ENCODE data around the gene CTAGE1.
"Not testable (repeated sequence)": the region's sequence is repeated elsewhere in the genome, so short reads cannot be mapped to it uniquely, and the experiment has no call there.

The CTAGE1 gene

GRCh38 chr18:22412176-22412911 is 5.4 kb downstream of the CTAGE1 start:
- Histone ChIP-seq H3K27ac (ENCODE audit: low read length) (no peak overlapping the region), H3K4me1 (ENCODE audit: control insufficient read depth, insufficient read depth, low read length) (no peaks in the 10 kb centered on the region), H3K27me3 (ENCODE audit: control insufficient read depth in 1 of 2, insufficient read depth in 2 of 2, low read length in 2 of 2) (no peaks in the 10 kb centered on the region), H3K4me3 (ENCODE audit: low read length in 2 of 2) (no peak overlapping the region), H3K9me3 (ENCODE audit: control insufficient read depth in 2 of 2, low read length in 2 of 2) (no peaks in the 10 kb centered on the region), H3K9ac (ENCODE audit: low read length in 2 of 2) (no peak overlapping the region), H3K36me3 (ENCODE audit: control insufficient read depth in 2 of 2, insufficient read depth in 2 of 2, low read length in 2 of 2) (no peaks in the 10 kb centered on the region)

GRCh38 chr18:22411446-22411845 is 6.3 kb downstream of the CTAGE1 start:
- H3K27ac ChIP-seq (ENCODE audit: low read length): no peak overlapping the region
- H3K9me3 ChIP-seq (ENCODE audit: control insufficient read depth in 2 of 2, low read length in 2 of 2): no peaks in the 10 kb centered on the region
- H3K4me3 ChIP-seq (ENCODE audit: low read length in 2 of 2): no peak overlapping the region
- no peaks in the 10 kb centered on the region for H3K27me3 ChIP-seq (ENCODE audit: control insufficient read depth in 1 of 2, insufficient read depth in 2 of 2, low read length in 2 of 2)
- no peaks in the 10 kb centered on the region for H3K4me1 ChIP-seq (ENCODE audit: control insufficient read depth, insufficient read depth, low read length)
- H3K9ac ChIP-seq (ENCODE audit: low read length in 2 of 2): no peak overlapping the region
- H3K36me3 ChIP-seq (ENCODE audit: control insufficient read depth in 2 of 2, insufficient read depth in 2 of 2, low read length in 2 of 2): no peaks in the 10 kb centered on the region

- no peaks in the 10 kb centered on the region for H3K27me3 ChIP-seq (ENCODE audit: control insufficient read depth in 1 of 2, insufficient read depth in 2 of 2, low read length in 2 of 2)
- no peak overlapping the region for H3K4me3 ChIP-seq (ENCODE audit: low read length in 2 of 2)
- H3K4me1 ChIP-seq (ENCODE audit: control insufficient read depth, insufficient read depth, low read length): no peaks in the 10 kb centered on the region
Observed at GRCh38 chr18:22410126-22410525, 7.6 kb downstream of the CTAGE1 start.

GRCh38 chr18:22409445-22409844 is 8.3 kb downstream of the CTAGE1 start:
- Histone ChIP-seq H3K9me3 (ENCODE audit: control insufficient read depth in 2 of 2, low read length in 2 of 2) (peaks cover 3 to 10% of the 10 kb centered on the region in 2 donors), H3K4me3 (ENCODE audit: low read length in 2 of 2) (no peak overlapping the region), H3K4me1 (ENCODE audit: control insufficient read depth, insufficient read depth, low read length) (no peaks in the 10 kb centered on the region), H3K36me3 (ENCODE audit: control insufficient read depth in 2 of 2, insufficient read depth in 2 of 2, low read length in 2 of 2) (no peaks in the 10 kb centered on the region), H3K9ac (ENCODE audit: low read length in 2 of 2) (no peak overlapping the region), H3K27me3 (ENCODE audit: control insufficient read depth in 1 of 2, insufficient read depth in 2 of 2, low read length in 2 of 2) (no peaks in the 10 kb centered on the region), H3K27ac (ENCODE audit: low read length) (no peak overlapping the region)

More at GRCh38 chr18:22410126-22410525, 7.6 kb downstream of the CTAGE1 start:
- H3K36me3 ChIP-seq (ENCODE audit: control insufficient read depth in 2 of 2, insufficient read depth in 2 of 2, low read length in 2 of 2): no peaks in the 10 kb centered on the region
- no peak overlapping the region for H3K9ac ChIP-seq (ENCODE audit: low read length in 2 of 2)
- H3K27ac ChIP-seq (ENCODE audit: low read length): no peak overlapping the region
- H3K9me3 ChIP-seq (ENCODE audit: control insufficient read depth in 2 of 2, low read length in 2 of 2): peaks cover 1 to 8% of the 10 kb centered on the region in 2 donors

- no peaks in the 10 kb centered on the region for H3K27me3 ChIP-seq (ENCODE audit: control insufficient read depth in 1 of 2, insufficient read depth in 2 of 2, low read length in 2 of 2)
- H3K4me1 ChIP-seq (ENCODE audit: control insufficient read depth, insufficient read depth, low read length): no peaks in the 10 kb centered on the region
- H3K4me3 ChIP-seq (ENCODE audit: low read length in 2 of 2): no peak overlapping the region
- H3K27ac ChIP-seq (ENCODE audit: low read length): no peak overlapping the region
- no peak overlapping the region for H3K9ac ChIP-seq (ENCODE audit: low read length in 2 of 2)
- H3K36me3 ChIP-seq (ENCODE audit: control insufficient read depth in 2 of 2, insufficient read depth in 2 of 2, low read length in 2 of 2): no peaks in the 10 kb centered on the region
- peaks cover 3 to 10% of the 10 kb centered on the region in 2 donors for H3K9me3 ChIP-seq (ENCODE audit: control insufficient read depth in 2 of 2, low read length in 2 of 2)
Observed at GRCh38 chr18:22408059-22408458, 9.7 kb downstream of the CTAGE1 start.

GRCh38 chr18:22405142-22405541 is 12.6 kb downstream of the CTAGE1 start:
- H3K27ac ChIP-seq (ENCODE audit: low read length): no peak overlapping the region

GRCh38 chr18:22403950-22404349 is 13.8 kb downstream of the CTAGE1 start:
- Histone ChIP-seq H3K27me3 (ENCODE audit: control insufficient read depth in 1 of 2, insufficient read depth in 2 of 2, low read length in 2 of 2) (no peaks in the 10 kb centered on the region), H3K4me1 (ENCODE audit: control insufficient read depth, insufficient read depth, low read length) (no peaks in the 10 kb centered on the region), H3K36me3 (ENCODE audit: control insufficient read depth in 2 of 2, insufficient read depth in 2 of 2, low read length in 2 of 2) (no peaks in the 10 kb centered on the region), H3K27ac (ENCODE audit: low read length) (no peak overlapping the region), H3K4me3 (ENCODE audit: low read length in 2 of 2) (no peak overlapping the region), H3K9me3 (ENCODE audit: control insufficient read depth in 2 of 2, low read length in 2 of 2) (peaks cover 3 to 10% of the 10 kb centered on the region in 2 donors), H3K9ac (ENCODE audit: low read length in 2 of 2) (no peak overlapping the region)

More at GRCh38 chr18:22405142-22405541, 12.6 kb downstream of the CTAGE1 start:
- H3K9me3 ChIP-seq (ENCODE audit: control insufficient read depth in 2 of 2, low read length in 2 of 2): peaks cover 3 to 10% of the 10 kb centered on the region in 2 donors
- no peak overlapping the region for H3K9ac ChIP-seq (ENCODE audit: low read length in 2 of 2)
- no peaks in the 10 kb centered on the region for H3K27me3 ChIP-seq (ENCODE audit: control insufficient read depth in 1 of 2, insufficient read depth in 2 of 2, low read length in 2 of 2)
- H3K4me1 ChIP-seq (ENCODE audit: control insufficient read depth, insufficient read depth, low read length): no peaks in the 10 kb centered on the region
- H3K36me3 ChIP-seq (ENCODE audit: control insufficient read depth in 2 of 2, insufficient read depth in 2 of 2, low read length in 2 of 2): no peaks in the 10 kb centered on the region
- H3K4me3 ChIP-seq (ENCODE audit: low read length in 2 of 2): no peak overlapping the region

GRCh38 chr18:22399949-22400348 is 17.8 kb downstream of the CTAGE1 start:
- H3K27me3 ChIP-seq (ENCODE audit: control insufficient read depth in 1 of 2, insufficient read depth in 2 of 2, low read length in 2 of 2): no peaks in the 10 kb centered on the region
- H3K36me3 ChIP-seq (ENCODE audit: control insufficient read depth in 2 of 2, insufficient read depth in 2 of 2, low read length in 2 of 2): no peaks in the 10 kb centered on the region
- peaks cover under 1% of the 10 kb centered on the region in 2 donors for H3K9me3 ChIP-seq (ENCODE audit: control insufficient read depth in 2 of 2, low read length in 2 of 2)
- no peaks in the 10 kb centered on the region for H3K4me1 ChIP-seq (ENCODE audit: control insufficient read depth, insufficient read depth, low read length)
- H3K27ac ChIP-seq (ENCODE audit: low read length): no peak overlapping the region
- H3K9ac ChIP-seq (ENCODE audit: low read length in 2 of 2): no peak overlapping the region
- H3K4me3 ChIP-seq (ENCODE audit: low read length in 2 of 2): no peak overlapping the region

GRCh38 chr18:22398464-22398863 is 19.3 kb downstream of the CTAGE1 start:
- Histone ChIP-seq H3K4me3 (ENCODE audit: low read length in 2 of 2) (no peak overlapping the region), H3K27ac (ENCODE audit: low read length) (no peak overlapping the region), H3K27me3 (ENCODE audit: control insufficient read depth in 1 of 2, insufficient read depth in 2 of 2, low read length in 2 of 2) (no peaks in the 10 kb centered on the region), H3K36me3 (ENCODE audit: control insufficient read depth in 2 of 2, insufficient read depth in 2 of 2, low read length in 2 of 2) (no peaks in the 10 kb centered on the region), H3K4me1 (ENCODE audit: control insufficient read depth, insufficient read depth, low read length) (no peaks in the 10 kb centered on the region), H3K9ac (ENCODE audit: low read length in 2 of 2) (no peak overlapping the region), H3K9me3 (ENCODE audit: control insufficient read depth in 2 of 2, low read length in 2 of 2) (no peaks in the 10 kb centered on the region)

- no peak overlapping the region for H3K9ac ChIP-seq (ENCODE audit: low read length in 2 of 2)
- H3K27ac ChIP-seq (ENCODE audit: low read length): no peak overlapping the region
- no peaks in the 10 kb centered on the region for H3K9me3 ChIP-seq (ENCODE audit: control insufficient read depth in 2 of 2, low read length in 2 of 2)
- no peaks in the 10 kb centered on the region for H3K27me3 ChIP-seq (ENCODE audit: control insufficient read depth in 1 of 2, insufficient read depth in 2 of 2, low read length in 2 of 2)
- H3K4me3 ChIP-seq (ENCODE audit: low read length in 2 of 2): no peak overlapping the region
- no peaks in the 10 kb centered on the region for H3K4me1 ChIP-seq (ENCODE audit: control insufficient read depth, insufficient read depth, low read length)
- H3K36me3 ChIP-seq (ENCODE audit: control insufficient read depth in 2 of 2, insufficient read depth in 2 of 2, low read length in 2 of 2): no peaks in the 10 kb centered on the region
Observed at GRCh38 chr18:22394428-22394827, 23.3 kb downstream of the CTAGE1 start.

GRCh38 chr18:22393164-22393563 is 24.6 kb downstream of the CTAGE1 start:
- not testable (repeated sequence) for H3K9ac ChIP-seq (ENCODE audit: low read length in 2 of 2); H3K4me1 ChIP-seq (ENCODE audit: control insufficient read depth, insufficient read depth, low read length); H3K36me3 ChIP-seq (ENCODE audit: control insufficient read depth in 2 of 2, insufficient read depth in 2 of 2, low read length in 2 of 2); H3K4me3 ChIP-seq (ENCODE audit: low read length in 2 of 2); H3K27me3 ChIP-seq (ENCODE audit: control insufficient read depth in 1 of 2, insufficient read depth in 2 of 2, low read length in 2 of 2); H3K9me3 ChIP-seq (ENCODE audit: control insufficient read depth in 2 of 2, low read length in 2 of 2); H3K27ac ChIP-seq (ENCODE audit: low read length)

All from stomach smooth muscle (tissue), 2 donors.